Measurements from ENCODE around the gene GHRH.

The GHRH gene

DNA sequence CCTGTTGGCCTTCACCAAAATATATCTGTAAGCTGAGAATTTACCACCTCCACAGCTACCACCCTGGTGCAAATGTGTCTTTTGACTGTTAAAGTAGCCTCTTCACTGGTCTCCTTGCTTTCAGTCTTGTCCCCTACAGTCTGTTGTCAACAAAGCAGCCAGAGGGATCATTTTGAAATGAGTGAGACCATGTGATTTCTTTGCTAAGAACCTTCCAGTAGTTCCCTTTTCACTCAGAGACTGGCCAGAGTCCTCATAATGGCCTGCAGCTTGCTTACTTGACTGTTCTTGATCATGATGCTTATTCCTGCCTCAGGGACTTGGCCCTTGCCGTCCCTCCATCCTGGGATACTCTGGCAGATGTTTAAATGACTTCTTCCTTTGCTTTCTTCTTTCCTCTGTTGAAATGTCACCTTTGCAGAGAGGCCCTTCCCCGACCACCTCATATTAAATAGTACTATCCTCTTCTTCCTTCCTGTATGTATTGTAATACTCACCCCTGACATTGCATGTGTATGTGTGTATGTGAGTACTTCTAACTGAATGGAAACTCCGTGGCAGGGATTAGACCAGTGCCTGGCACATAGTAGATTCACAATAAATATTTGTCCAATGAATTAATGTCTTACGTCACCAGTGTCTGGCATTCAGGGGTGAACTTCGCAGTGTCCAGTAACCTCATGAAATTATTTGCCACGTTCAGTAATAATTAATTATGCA is 32.8 kb upstream of the GHRH start:
- DNase-seq (ENCODE audit: low spot score) = no peak
- CTCF ChIA-PET = interaction anchor here (0.6 to 1.7 kb wide), 3 partner anchors 8 to 90 kb away, joined by 3 to 7 read pairs (median 4); no protein-coding TSS in a partner anchor
- peak overlapping the region; percentile 93 for H3K27ac ChIP-seq
- TF ChIP-seq, protein P1, sequence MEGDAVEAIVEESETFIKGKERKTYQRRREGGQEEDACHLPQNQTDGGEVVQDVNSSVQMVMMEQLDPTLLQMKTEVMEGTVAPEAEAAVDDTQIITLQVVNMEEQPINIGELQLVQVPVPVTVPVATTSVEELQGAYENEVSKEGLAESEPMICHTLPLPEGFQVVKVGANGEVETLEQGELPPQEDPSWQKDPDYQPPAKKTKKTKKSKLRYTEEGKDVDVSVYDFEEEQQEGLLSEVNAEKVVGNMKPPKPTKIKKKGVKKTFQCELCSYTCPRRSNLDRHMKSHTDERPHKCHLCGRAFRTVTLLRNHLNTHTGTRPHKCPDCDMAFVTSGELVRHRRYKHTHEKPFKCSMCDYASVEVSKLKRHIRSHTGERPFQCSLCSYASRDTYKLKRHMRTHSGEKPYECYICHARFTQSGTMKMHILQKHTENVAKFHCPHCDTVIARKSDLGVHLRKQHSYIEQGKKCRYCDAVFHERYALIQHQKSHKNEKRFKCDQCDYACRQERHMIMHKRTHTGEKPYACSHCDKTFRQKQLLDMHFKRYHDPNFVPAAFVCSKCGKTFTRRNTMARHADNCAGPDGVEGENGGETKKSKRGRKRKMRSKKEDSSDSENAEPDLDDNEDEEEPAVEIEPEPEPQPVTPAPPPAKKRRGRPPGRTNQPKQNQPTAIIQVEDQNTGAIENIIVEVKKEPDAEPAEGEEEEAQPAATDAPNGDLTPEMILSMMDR (conservative IDR thresholded peaks at IDR 0.05; ENCODE audit: low read depth) = no peak
- POLR2A ChIA-PET (ENCODE audit: low non-redundant PET) = no interaction called here

DNA sequence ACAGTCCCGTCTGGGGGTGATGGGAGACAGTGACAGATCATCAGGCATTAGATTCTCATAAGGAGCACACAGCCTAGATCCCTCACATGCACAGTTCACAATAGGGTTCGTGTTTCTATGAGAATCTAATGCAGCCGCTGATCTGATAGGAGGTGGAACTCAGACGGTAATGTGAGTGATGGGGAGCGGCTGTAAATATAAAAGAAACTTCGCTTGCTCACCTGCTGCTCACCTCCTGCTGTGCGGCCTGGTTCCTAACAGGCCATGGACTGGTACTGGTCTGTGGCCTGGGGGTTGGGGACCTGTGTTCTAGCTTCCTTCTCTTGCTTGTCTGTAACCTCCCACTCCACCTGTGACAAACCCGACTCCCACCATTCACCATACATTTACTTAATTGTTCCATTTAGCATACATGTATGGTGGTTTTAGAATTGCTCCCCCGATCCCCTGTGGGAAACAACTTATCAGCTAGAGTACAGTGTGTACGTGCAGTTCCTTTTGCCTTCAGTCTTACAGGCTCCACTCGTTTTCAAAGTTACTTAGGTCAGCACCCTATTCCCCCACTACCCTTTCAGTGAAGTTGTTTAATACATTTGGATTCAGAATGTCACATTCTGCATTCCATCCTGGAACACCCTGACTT is 31.8 kb upstream of the GHRH start:
- TF ChIP-seq, protein P1 (conservative IDR thresholded peaks at IDR 0.05; ENCODE audit: low read depth) = no peak
- no peak for DNase-seq (ENCODE audit: low spot score)
- H3K27ac ChIP-seq = peak overlapping the region; percentile 93
- CTCF ChIA-PET = interaction anchor here (0.6 to 1.7 kb wide), 2 partner anchors 33 to 91 kb away, joined by 4 to 7 read pairs; no protein-coding TSS in a partner anchor
- POLR2A ChIA-PET (ENCODE audit: low non-redundant PET) = no interaction called here

- no peak overlapping the region for H3K27ac ChIP-seq
- ChIA-PET CTCF (interaction anchor here (1.0 kb wide), 1 partner anchor 24 kb away, joined by 5 read pairs; no protein-coding TSS in a partner anchor), POLR2A (ENCODE audit: low non-redundant PET) (no interaction called here)
- TF ChIP-seq, protein P1 (conservative IDR thresholded peaks at IDR 0.05; ENCODE audit: low read depth) = no peak
- no peak for DNase-seq (ENCODE audit: low spot score)
These were observed 30.1 kb upstream of the GHRH start for GRCh38 chr20:37291724-37292126.

- DNase-seq (ENCODE audit: low spot score) = no peak
- H3K27ac ChIP-seq = peak overlapping the region; percentile 92
- TF ChIP-seq, protein P1 (conservative IDR thresholded peaks at IDR 0.05; ENCODE audit: low read depth) = no peak
- ChIA-PET CTCF (interaction anchor here (0.6 to 2.1 kb wide), 5 partner anchors 13 to 813 kb away, joined by 3 to 9 read pairs (median 5); no protein-coding TSS in a partner anchor), POLR2A (ENCODE audit: low non-redundant PET) (interaction anchor here (2.0 kb wide), 2 partner anchors 42 to 67 kb away, joined by 10 to 14 read pairs; no protein-coding TSS in a partner anchor)
These were observed 28.7 kb upstream of the GHRH start for GRCh38 chr20:37290158-37290810.

DNA sequence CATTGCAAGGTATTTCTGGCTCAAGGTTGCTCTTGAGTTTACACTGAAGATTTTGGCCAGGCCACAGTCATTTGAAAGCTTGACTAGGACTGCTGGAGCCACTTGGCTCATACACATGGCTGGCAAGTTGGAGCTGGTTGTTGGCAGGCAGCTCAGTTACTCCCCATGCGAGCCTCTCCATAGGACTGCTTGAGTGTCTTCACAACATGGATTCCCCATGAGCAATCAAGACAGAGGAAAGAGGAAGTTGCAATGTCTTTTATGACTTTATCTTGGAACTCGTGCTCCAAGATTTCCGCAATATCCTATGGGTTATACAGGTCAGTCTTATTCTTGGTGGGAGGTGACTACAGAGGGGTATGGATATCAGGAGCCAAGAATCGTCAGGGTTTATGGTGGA is 26.5 kb upstream of the GHRH start:
- H3K27ac ChIP-seq = peak overlapping the region; percentile 77
- TF ChIP-seq, protein P1 (conservative IDR thresholded peaks at IDR 0.05; ENCODE audit: low read depth) = no peak
- POLR2A ChIA-PET (ENCODE audit: low non-redundant PET) = interaction anchor here (0.7 kb wide), 1 partner anchor 53 kb away, joined by 3 read pairs; no protein-coding TSS in a partner anchor
- CTCF ChIA-PET = interaction anchor here (0.6 to 2.1 kb wide), 4 partner anchors 11 to 247 kb away, joined by 3 to 8 read pairs (median 6); no protein-coding TSS in a partner anchor
- DNase-seq (ENCODE audit: low spot score) = no peak

All from RWPE1 (cell line).